Ishikawa (cell line): ENCODE data around the gene C12orf43.

Experiments
- CREB1 ChIP-seq: IDR thresholded peaks from 2 replicates; pipeline ENCODE4 v1.6.1; 2012; ENCODE audit warnings: low read depth
- EP300 ChIP-seq: IDR thresholded peaks from 2 replicates; pipeline ENCODE4 v1.6.1; 2012; ENCODE audit warnings: borderline replicate concordance
- FOXM1 ChIP-seq: IDR thresholded peaks from 2 replicates; pipeline ENCODE4 v1.6.1; 2012; ENCODE audit warnings: low read depth, borderline replicate concordance
- REST ChIP-seq: IDR thresholded peaks from 2 replicates; pipeline ENCODE4 v1.6.1; 2012; ENCODE audit warnings: low read depth, mild to moderate bottlenecking
- TAF1 ChIP-seq: IDR thresholded peaks from 2 replicates; pipeline ENCODE4 v1.6.1; 2012; ENCODE audit warnings: low read depth, mild to moderate bottlenecking
- TCF12 ChIP-seq: IDR thresholded peaks from 2 replicates; pipeline ENCODE4 v1.6.1; 2012; ENCODE audit warnings: low read depth
- USF1 ChIP-seq: IDR thresholded peaks from 2 replicates; pipeline ENCODE4 v1.6.1; 2012
- YY1 ChIP-seq: IDR thresholded peaks from 2 replicates; pipeline ENCODE4 v1.6.1; 2012; ENCODE audit warnings: low read depth
- TF ChIP-seq, protein P1 (sequence below): IDR thresholded peaks from 2 replicates; pipeline ENCODE4 v1.6.1; 2012

DNA sequence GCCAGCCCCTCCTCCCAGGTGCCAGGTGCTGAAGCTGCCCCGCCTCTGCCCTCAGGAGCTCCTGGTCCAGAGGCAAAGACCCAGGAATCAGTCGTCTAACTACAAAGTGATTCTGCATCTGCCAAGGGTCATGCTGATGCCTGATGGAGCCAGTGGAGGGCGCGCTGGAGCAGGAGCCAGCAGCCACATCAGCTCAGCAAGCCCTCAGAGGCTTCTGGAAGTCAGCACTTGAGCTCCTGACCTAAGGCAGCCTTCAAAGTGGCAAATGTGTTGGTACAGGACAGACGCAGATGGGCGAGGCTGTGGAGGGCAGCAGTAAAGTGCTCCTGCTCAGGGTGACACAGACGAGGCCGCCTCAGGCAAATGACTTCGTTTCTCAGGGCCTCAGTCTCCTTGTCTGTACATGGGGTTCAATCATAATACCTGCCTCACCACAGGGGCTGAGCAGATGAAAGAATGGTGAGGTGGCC lies 10.9 kb downstream of the C12orf43 start:
- no peak for TF ChIP-seq EP300
- TF ChIP-seq TCF12: no peak
- no peak for TF ChIP-seq YY1
- no peak for TF ChIP-seq CREB1
- no peak for TF ChIP-seq USF1
- TF ChIP-seq, protein P1, sequence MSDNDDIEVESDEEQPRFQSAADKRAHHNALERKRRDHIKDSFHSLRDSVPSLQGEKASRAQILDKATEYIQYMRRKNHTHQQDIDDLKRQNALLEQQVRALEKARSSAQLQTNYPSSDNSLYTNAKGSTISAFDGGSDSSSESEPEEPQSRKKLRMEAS: no peak
- no peak for TF ChIP-seq FOXM1
- no peak for TF ChIP-seq REST
- no peak for TF ChIP-seq TAF1
